ENCODE data around the gene SLC5A10. TPM values are rescaled to one million over a fixed set of nuclear protein-coding genes. Genes with fewer than 3 reads are reported as not detected.

The SLC5A10 gene
- total and polyA plus RNA-seq, 4 donors = 0.05 to 0.23 (median 0.15) TPM

- no peak for DNase-seq (ENCODE audit: low spot score)
- no peak for TF ChIP-seq CTCF (IDR thresholded peaks at IDR 0.05; ENCODE audit: low read depth, low read length, missing input control)
- TF ChIP-seq ATF3 (IDR thresholded peaks at IDR 0.05) = no peak
- no peak for TF ChIP-seq FOXA1 (IDR thresholded peaks at IDR 0.05)
- no peak for TF ChIP-seq JUND (IDR thresholded peaks at IDR 0.05)
- TF ChIP-seq HNF4A (conservative IDR thresholded peaks at IDR 0.05) = no peak
- TF ChIP-seq FOXA2 (IDR thresholded peaks at IDR 0.05) = no peak
- TF ChIP-seq RAD21 (IDR thresholded peaks at IDR 0.05) = no peak
- no peak for TF ChIP-seq GABPA (IDR thresholded peaks at IDR 0.05 in 1 of 2, conservative IDR thresholded peaks at IDR 0.05 in 1 of 2)
- TF ChIP-seq NR2F2 (IDR thresholded peaks at IDR 0.05) = no peak
- TF ChIP-seq YY1 (IDR thresholded peaks at IDR 0.05) = no peak
- no peak overlapping the region for H3K27ac ChIP-seq (ENCODE audit: low read depth in 1 of 2, low read length in 2 of 2)
Observed at GRCh38 chr17:18968945-18969887, 17.3 kb downstream of the SLC5A10 start.

GRCh38 chr17:18970582-18971480 lies 18.9 kb downstream of the SLC5A10 start:
- Histone ChIP-seq H3K27me3 (ENCODE audit: control insufficient read depth in 4 of 4, insufficient read depth in 4 of 4, low read length in 3 of 4) (no peaks in the 10 kb centered on the region), H3K4me1 (ENCODE audit: control insufficient read depth in 4 of 4, insufficient read depth in 4 of 4, low read length in 3 of 4) (peaks cover 0 to 16% (median 8%) of the 10 kb centered on the region in 4 donors), H3K9me3 (ENCODE audit: control insufficient read depth in 4 of 4, low read length in 3 of 4) (no peaks in the 10 kb centered on the region), H3K36me3 (ENCODE audit: control insufficient read depth in 4 of 4, insufficient read depth in 3 of 4, low read depth in 1 of 4, low read length in 3 of 4) (peaks cover 0 to 9% (median 1%) of the 10 kb centered on the region in 4 donors), H3K4me3 (ENCODE audit: low read depth in 1 of 3, low read length in 3 of 3) (no peak overlapping the region), H3K27ac (ENCODE audit: low read depth in 1 of 2, low read length in 2 of 2) (no peak overlapping the region), H3K9ac (ENCODE audit: low read depth in 1 of 2, low read length in 2 of 2) (no peak overlapping the region)
- DNase-seq (ENCODE audit: low spot score) = no peak
- WGBS = 87% methylated on average over 28 of the region's 28 CpGs
- no peak for TF ChIP-seq MAX (IDR thresholded peaks at IDR 0.05)
- no peak for TF ChIP-seq HNF4G (IDR thresholded peaks at IDR 0.05)
- no peak for TF ChIP-seq GABPA (IDR thresholded peaks at IDR 0.05 in 1 of 2, conservative IDR thresholded peaks at IDR 0.05 in 1 of 2)
- TF ChIP-seq RXRA (IDR thresholded peaks at IDR 0.05) = no peak
- no peak for TF ChIP-seq HNF4A (conservative IDR thresholded peaks at IDR 0.05)
- TF ChIP-seq REST (IDR thresholded peaks at IDR 0.05) = no peak
- no peak for TF ChIP-seq ZBTB33 (IDR thresholded peaks at IDR 0.05)
- TF ChIP-seq YY1 (IDR thresholded peaks at IDR 0.05) = no peak
- no peak for TF ChIP-seq SP1 (IDR thresholded peaks at IDR 0.05)
- TF ChIP-seq ATF3 (IDR thresholded peaks at IDR 0.05) = no peak

More at GRCh38 chr17:18968945-18969887, 17.3 kb downstream of the SLC5A10 start:
- H3K27me3 ChIP-seq (ENCODE audit: control insufficient read depth in 4 of 4, insufficient read depth in 4 of 4, low read length in 3 of 4) = no peaks in the 10 kb centered on the region
- H3K9me3 ChIP-seq (ENCODE audit: control insufficient read depth in 4 of 4, low read length in 3 of 4) = no peaks in the 10 kb centered on the region
- peaks cover 0 to 9% (median 1%) of the 10 kb centered on the region in 4 donors for H3K36me3 ChIP-seq (ENCODE audit: control insufficient read depth in 4 of 4, insufficient read depth in 3 of 4, low read depth in 1 of 4, low read length in 3 of 4)
- no peak overlapping the region for H3K4me3 ChIP-seq (ENCODE audit: low read depth in 1 of 3, low read length in 3 of 3)
- H3K9ac ChIP-seq (ENCODE audit: low read depth in 1 of 2, low read length in 2 of 2) = no peak overlapping the region
- 79% methylated on average over 23 of the region's 23 CpGs for WGBS
- H3K4me1 ChIP-seq (ENCODE audit: control insufficient read depth in 4 of 4, insufficient read depth in 4 of 4, low read length in 3 of 4) = peaks cover 0 to 20% (median 10%) of the 10 kb centered on the region in 4 donors

Data from liver (tissue), 9 donors.